Neural crest cell (in vitro differentiated cells): ENCODE measurements around the gene TMC3. TPM values are rescaled to one million over a fixed set of nuclear protein-coding genes. Genes with fewer than 3 reads are reported as not detected.

Source experiments
- DNase-seq: peaks from one replicate; pipeline ENCODE4 v3.0.0; 2021; ENCODE audit warnings: low read depth, mixed read lengths, low spot score
- H3K27ac Mint-ChIP-seq: one replicate; pipeline ENCODE4 v1.8.0; 2021; ENCODE audit warnings: mild to moderate bottlenecking, mixed read lengths; ENCODE audit not compliant: unreplicated experiment
- H3K27me3 Mint-ChIP-seq: 2 replicates; pipeline ENCODE4 v1.8.0; 2021; ENCODE audit warnings: low read depth, mild to moderate bottlenecking, mixed read lengths
- H3K36me3 Mint-ChIP-seq: 2 replicates; pipeline ENCODE4 v1.8.0; 2021; ENCODE audit warnings: low read depth, mild to moderate bottlenecking, mixed read lengths
- H3K4me1 Mint-ChIP-seq: 2 replicates; pipeline ENCODE4 v1.8.0; 2021; ENCODE audit warnings: mixed read lengths
- H3K4me3 Mint-ChIP-seq: one replicate; pipeline ENCODE4 v1.8.0; 2021; ENCODE audit warnings: mild to moderate bottlenecking, mixed read lengths
- H3K9me3 Mint-ChIP-seq: 2 replicates; pipeline ENCODE4 v1.8.0; 2021; ENCODE audit warnings: mixed read lengths
- CTCF ChIP-seq: fragments of 200-600 bp; sonication (generic); conservative IDR thresholded peaks from 2 replicates; pipeline ENCODE4 v1.5.0; 2021; ENCODE audit warnings: antibody characterized with exemption, mild to moderate bottlenecking
- total RNA-seq: library from RNA; stranded (reverse); gene quantifications from 2 replicates; pipeline ENCODE4 v1.2.1, GENCODE V29; 2021

Gene TMC3
- total RNA-seq, 1 donor from 2014 or later = not detected

DNA sequence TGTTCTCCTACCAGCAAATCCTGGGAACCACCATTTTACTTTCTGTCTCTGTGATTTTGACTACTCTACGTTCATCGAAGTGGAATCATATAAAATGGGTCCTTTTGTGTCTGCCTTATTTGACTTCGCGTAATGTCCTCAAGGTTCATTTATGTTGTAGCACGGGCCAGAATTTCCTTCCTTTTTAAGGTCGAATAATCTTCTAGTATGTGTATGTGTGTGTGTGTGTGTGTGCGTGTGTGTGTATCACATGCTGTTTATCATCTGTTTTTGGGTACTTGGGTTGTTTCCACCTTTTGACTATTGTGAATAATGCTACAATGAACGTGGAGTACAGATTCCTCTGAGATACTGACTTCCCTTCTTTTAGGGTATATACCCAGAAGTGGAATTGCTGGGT lies 85.4 kb downstream of the TMC3 start:
- H3K9me3 Mint-ChIP-seq = no peaks in the 10 kb centered on the region
- no peak for DNase-seq
- H3K27ac Mint-ChIP-seq = no peak overlapping the region
- H3K4me1 Mint-ChIP-seq = no peaks in the 10 kb centered on the region
- no peaks in the 10 kb centered on the region for H3K27me3 Mint-ChIP-seq
- H3K4me3 Mint-ChIP-seq = no peak overlapping the region
- TF ChIP-seq CTCF = no peak
- H3K36me3 Mint-ChIP-seq = no peaks in the 10 kb centered on the region

- H3K4me3 Mint-ChIP-seq = no peak overlapping the region
- no peak for TF ChIP-seq CTCF
- H3K4me1 Mint-ChIP-seq = no peaks in the 10 kb centered on the region
- H3K9me3 Mint-ChIP-seq = no peaks in the 10 kb centered on the region
- DNase-seq = no peak
- no peaks in the 10 kb centered on the region for H3K36me3 Mint-ChIP-seq
- H3K27me3 Mint-ChIP-seq = no peaks in the 10 kb centered on the region
- H3K27ac Mint-ChIP-seq = no peak overlapping the region
These were observed 86.0 kb downstream of the TMC3 start for GRCh38 chr15:81288040-81288439.

GRCh38 chr15:81286621-81287121 lies 87.3 kb downstream of the TMC3 start:
- Mint-ChIP-seq H3K27ac (no peak overlapping the region), H3K4me1 (no peaks in the 10 kb centered on the region), H3K4me3 (no peak overlapping the region), H3K27me3 (no peaks in the 10 kb centered on the region), H3K9me3 (no peaks in the 10 kb centered on the region), H3K36me3 (no peaks in the 10 kb centered on the region)
- no peak for DNase-seq
- no peak for TF ChIP-seq CTCF

DNA sequence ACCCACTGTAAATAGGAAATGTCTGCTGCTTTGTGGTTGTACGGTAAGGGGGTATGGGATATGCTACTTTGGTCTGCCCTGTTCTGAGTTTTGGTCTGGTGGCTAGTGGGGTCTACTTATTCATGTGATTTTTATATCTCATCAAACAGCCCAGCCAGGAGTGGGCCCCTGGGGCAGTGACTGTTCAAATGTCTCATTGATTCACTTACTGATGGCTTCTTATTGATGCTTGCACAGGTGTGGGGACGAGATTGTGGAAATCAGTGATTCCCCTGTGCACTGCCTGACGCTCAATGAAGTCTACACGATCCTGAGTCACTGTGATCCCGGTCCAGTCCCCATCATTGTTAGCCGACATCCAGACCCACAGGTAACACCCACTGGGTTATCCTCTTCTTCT lies 88.6 kb downstream of the TMC3 start:
- H3K36me3 Mint-ChIP-seq = no peaks in the 10 kb centered on the region
- no peak for DNase-seq
- H3K4me3 Mint-ChIP-seq = no peak overlapping the region
- H3K27me3 Mint-ChIP-seq = no peaks in the 10 kb centered on the region
- no peak for TF ChIP-seq CTCF
- no peaks in the 10 kb centered on the region for H3K4me1 Mint-ChIP-seq
- H3K27ac Mint-ChIP-seq = no peak overlapping the region
- no peaks in the 10 kb centered on the region for H3K9me3 Mint-ChIP-seq

DNA sequence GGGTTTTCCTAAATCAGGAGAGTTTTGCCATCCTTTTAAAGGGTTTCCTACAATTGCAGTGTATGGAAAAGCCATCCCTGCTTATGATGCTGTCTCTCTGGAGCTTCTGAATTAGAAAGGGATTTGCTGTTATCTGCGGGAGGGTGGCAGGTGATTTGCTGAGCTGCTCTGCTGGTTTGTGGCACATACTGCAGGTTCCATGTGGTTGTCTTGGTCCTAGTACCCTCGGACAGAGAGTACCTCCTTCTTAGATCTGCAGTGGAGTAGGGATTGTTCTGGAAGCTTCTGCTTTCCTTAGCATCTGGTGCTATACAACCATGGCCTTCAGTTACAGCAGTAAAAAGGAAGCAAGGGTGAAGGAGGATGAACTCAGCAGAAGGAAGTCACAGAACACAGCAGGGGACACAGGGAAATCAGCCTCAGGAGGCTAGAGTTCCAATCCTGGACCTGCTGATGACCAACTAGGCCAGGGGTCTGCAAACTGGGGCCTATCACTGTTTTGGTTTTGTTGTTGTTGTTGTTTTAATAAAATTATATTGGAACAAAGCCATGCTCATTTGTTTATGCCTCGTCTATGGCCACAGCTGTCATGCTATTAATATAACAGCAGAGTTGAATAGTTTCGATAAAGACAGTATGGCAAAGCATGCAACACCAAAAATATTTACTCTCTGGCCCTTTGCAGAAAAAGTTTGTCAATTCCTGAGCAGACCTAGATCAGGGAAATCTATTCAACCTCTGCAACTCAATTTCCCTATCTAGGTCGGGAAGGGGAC lies 89.6 kb downstream of the TMC3 start:
- Mint-ChIP-seq H3K9me3 (no peaks in the 10 kb centered on the region), H3K4me1 (no peaks in the 10 kb centered on the region), H3K27ac (no peak overlapping the region), H3K36me3 (no peaks in the 10 kb centered on the region), H3K27me3 (no peaks in the 10 kb centered on the region), H3K4me3 (no peak overlapping the region)
- no peak for DNase-seq
- no peak for TF ChIP-seq CTCF
